Fibroblast of upper back skin (primary cell): ENCODE results near the gene TRPV6.

Experiments
- DNase-seq: peaks from one replicate; pipeline ENCODE4 v3.0.0-alpha.2; 2013

The TRPV6 gene

DNA sequence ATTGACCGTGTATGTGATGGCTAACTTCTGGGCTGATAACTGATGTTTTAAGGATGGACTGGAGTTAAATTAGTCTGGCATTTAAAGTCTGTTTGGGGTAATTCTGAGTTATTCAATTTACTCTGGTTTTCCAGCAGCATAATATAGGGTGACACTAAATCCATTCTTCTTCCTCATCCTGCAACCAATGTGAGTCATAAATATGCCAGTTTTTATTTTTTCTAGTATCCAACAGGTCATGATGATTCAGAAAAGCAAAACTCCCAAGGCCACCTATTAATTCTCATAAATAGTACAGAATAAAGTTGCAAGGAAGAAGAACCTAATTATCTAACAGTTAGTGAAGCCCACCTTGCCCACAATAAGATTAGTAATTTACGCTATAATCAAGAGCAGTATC, 38.2 kb downstream of the TRPV6 start:
- no peak for DNase-seq

GRCh38 chr7:142842251-142842766, 43.2 kb downstream of the TRPV6 start:
- DNase-seq = no peak

DNA sequence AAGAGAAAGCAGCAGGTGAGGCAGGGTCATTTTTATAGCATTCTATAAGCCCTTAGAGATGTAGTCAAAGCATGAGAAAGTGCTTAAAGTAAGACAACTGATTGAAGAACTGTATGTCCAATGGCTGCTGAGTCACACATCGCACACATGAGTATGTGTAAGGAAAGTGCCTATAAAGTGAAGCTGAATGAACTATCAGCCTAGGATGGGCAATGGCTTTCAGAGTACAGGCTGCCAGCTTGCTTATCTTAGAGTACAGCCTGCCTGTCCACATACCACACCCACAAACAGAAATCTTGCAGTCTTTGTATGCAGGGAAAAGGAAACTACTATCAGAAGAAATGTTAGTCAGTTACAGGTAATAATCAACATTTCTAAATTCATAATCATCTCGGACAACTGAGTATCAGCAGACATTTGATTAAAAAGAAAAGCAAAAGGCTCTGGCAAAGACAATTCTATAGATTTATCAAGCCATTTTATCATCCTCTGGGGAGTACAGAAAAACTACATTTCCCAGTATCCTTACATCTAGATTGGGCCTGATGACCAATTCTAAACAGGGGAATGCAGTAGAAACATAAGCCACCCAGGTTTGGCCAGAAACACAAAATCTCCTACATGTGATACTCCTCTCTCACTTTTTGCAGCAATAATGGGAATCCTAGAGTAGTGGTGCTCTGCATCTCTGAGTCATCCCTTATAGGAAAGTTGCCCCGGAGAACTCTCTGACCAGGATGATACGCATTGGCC, 46.9 kb downstream of the TRPV6 start:
- DNase-seq = no peak

GRCh38 chr7:142836426-142836825, 49.1 kb downstream of the TRPV6 start:
- no peak for DNase-seq

DNA sequence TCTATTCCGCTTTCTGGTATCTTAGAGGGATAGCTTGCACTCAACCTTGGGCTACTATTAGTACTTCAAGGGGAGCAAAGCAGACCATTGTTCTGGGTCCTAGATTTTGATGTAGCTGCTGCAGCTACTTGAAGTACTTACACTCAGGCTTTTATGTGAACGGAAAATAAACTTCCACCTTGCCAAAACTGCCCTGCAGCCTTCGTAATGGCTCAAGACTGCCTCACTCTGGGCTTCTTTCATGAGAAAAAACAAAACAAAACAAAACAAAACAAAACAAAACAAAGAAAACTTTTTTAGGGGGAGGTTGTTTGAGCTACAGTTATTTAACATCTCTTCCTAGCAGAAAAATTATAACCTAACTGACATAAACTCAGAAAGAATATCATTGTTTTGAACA, 50.1 kb downstream of the TRPV6 start:
- no peak for DNase-seq

DNA sequence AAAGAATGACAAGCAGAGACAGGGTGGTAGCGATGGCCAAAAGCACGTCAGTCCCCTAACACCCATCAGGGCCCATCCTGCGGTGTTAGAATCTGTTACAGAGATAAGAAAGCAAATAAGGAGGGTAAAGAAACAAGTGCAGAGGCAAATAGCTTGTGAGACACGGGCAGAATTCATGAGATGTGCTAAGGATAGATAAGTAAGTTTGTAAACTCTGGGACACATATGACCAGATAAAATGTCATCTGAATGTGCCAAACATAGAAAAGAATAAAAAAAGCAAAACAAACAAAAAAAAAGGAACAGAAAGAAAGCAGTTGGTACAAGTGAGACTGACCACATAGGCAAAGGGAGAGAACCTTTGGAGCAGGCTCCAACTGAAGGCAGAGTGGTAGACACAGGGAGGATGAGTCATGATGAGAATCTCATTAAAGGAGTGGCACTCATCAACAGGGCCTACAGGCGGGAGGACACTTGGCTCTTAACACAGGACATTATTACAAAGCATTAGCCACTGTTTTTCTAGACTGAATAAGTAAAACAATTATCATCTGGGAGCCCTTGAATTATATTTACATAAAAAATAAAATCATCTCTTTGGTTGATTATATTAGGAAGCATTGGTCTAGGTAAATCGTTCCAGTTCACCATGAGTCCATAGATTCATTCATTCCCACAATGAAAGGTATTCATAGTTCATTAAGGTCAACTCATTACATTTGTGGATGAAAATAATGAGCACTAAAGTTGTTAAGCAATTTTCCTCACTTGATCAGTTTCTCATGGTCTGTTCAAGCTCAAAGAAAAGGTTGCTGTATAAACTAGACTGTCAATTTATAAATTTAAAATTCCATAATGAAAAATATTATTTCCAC, 52.1 kb downstream of the TRPV6 start:
- no peak for DNase-seq

GRCh38 chr7:142832417-142832816, 53.1 kb downstream of the TRPV6 start:
- no peak for DNase-seq

GRCh38 chr7:142827951-142828500, 57.5 kb downstream of the TRPV6 start:
- DNase-seq = no peak

DNA sequence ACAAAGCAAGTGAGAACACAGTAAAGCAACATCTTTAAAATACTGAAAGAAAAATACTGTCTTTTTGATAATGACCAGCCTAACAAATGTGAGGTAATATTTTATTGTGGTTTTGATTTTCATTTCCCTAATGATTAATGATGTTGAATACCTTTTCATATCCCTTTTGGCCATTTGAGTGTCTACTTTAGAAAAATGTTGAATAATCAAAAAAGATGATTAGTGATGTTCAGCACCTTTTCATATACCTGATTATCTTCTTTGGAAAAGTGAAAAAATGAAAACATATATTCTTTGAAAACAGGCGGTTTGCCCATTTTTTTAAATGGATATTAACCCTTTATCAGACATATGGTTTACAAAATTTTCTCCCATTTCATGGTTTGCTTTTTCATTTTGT, 62.8 kb downstream of the TRPV6 start:
- no peak for DNase-seq
